HG02870 (cell line): ENCODE results near the gene TIAM2.

Experiments
- ATAC-seq: cut with Tn5 transposase; IDR thresholded peaks from one replicate; pipeline ENCODE4 v1.9.1; 2021; ENCODE audit warnings: mild to moderate bottlenecking, moderate library complexity; ENCODE audit not compliant: unreplicated experiment

The TIAM2 gene

GRCh38 chr6:155272353-155273232, 277.5 kb downstream of the TIAM2 start:
- no peak for ATAC-seq

- ATAC-seq: no peak
Measured at GRCh38 chr6:155273431-155273830, 278.3 kb downstream of the TIAM2 start.

- no peak for ATAC-seq
Measured at GRCh38 chr6:155274106-155274505, 279.0 kb downstream of the TIAM2 start.

- no peak for ATAC-seq
Measured at GRCh38 chr6:155274533-155274932, 279.4 kb downstream of the TIAM2 start.

- no peak for ATAC-seq
Measured at GRCh38 chr6:155275808-155276480, 280.8 kb downstream of the TIAM2 start.

GRCh38 chr6:155276638-155277037, 281.5 kb downstream of the TIAM2 start:
- ATAC-seq: no peak

- ATAC-seq: no peak
Measured at GRCh38 chr6:155278319-155279049, 283.4 kb downstream of the TIAM2 start.

GRCh38 chr6:155284775-155285174, 289.7 kb downstream of the TIAM2 start:
- ATAC-seq: no peak

GRCh38 chr6:155287762-155288161, 292.6 kb downstream of the TIAM2 start:
- no peak for ATAC-seq

- no peak for ATAC-seq
Measured at GRCh38 chr6:155290491-155290890, 295.4 kb downstream of the TIAM2 start.

- ATAC-seq: no peak
Measured at GRCh38 chr6:155291291-155291690, 296.2 kb downstream of the TIAM2 start.

- no peak for ATAC-seq
Measured at GRCh38 chr6:155292711-155293110, 297.6 kb downstream of the TIAM2 start.

GRCh38 chr6:155297669-155298068, 302.6 kb downstream of the TIAM2 start:
- ATAC-seq: no peak

- ATAC-seq: no peak
Measured at GRCh38 chr6:155301867-155302266, 306.8 kb downstream of the TIAM2 start.

- ATAC-seq: no peak
Measured at GRCh38 chr6:155303361-155303870, 308.3 kb downstream of the TIAM2 start.

- ATAC-seq: no peak
Measured at GRCh38 chr6:155306958-155307357, 311.8 kb downstream of the TIAM2 start.
